IMR-90 (cell line): Measurements from ENCODE around the gene KMT2A. TPM values are rescaled to one million over a fixed set of nuclear protein-coding genes. Genes with fewer than 3 reads are reported as not detected.

Source experiments
- ATAC-seq: fragments of 200-7000 bp; cut with Tn5 transposase; 2 replicates; pipeline ENCODE4 v1.9.1; 2020; ENCODE audit warnings: low read depth, mild to moderate bottlenecking, moderate library complexity
- BruUV-seq: library from RNA; stranded (reverse); fragments of 400-500 nt; replicated peaks from 2 replicates; lab custom pipeline; 2021; lab: Mats Ljungman, UMichigan
- CTCF ChIA-PET: fragments of 300-600 bp; formaldehyde crosslinking; extraction: SDS; loops from one replicate; lab custom pipeline; 2021; ENCODE audit warnings: antibody characterized with exemption; lab: Yijun Ruan, JAX
- POLR2A ChIA-PET: fragments of 300-600 bp; sonication (Branson Sonifier 250); formaldehyde crosslinking; loops from one replicate; lab custom pipeline; 2022; ENCODE audit warnings: antibody characterized with exemption; ENCODE audit not compliant: unreplicated experiment; lab: Charles Lee
- DNase-seq: peaks from one replicate; pipeline ENCODE4 v3.0.0; 2013
- H2AFZ ChIP-seq: replicated peaks from 2 replicates; pipeline ENCODE3; 2013; ENCODE audit warnings: low read length, mild to moderate bottlenecking; ENCODE audit not compliant: poor library complexity
- H2AK5ac ChIP-seq: 2 replicates; pipeline ENCODE4 v1.6.1; 2013; ENCODE audit warnings: low read depth, low read length, inconsistent platforms
- H2AK9ac ChIP-seq: replicated peaks from 2 replicates; pipeline ENCODE3; 2013; ENCODE audit warnings: mild to moderate bottlenecking, low read depth, low read length, moderate library complexity; ENCODE audit not compliant: poor library complexity
- H2BK120ac ChIP-seq: 2 replicates; pipeline ENCODE4 v1.6.1; 2013; ENCODE audit warnings: low read depth, low read length, inconsistent platforms
- H2BK15ac ChIP-seq: 3 replicates; pipeline ENCODE4 v1.6.1; 2013; ENCODE audit warnings: low read depth, low read length, inconsistent platforms
- H2BK20ac ChIP-seq: 2 replicates; pipeline ENCODE4 v1.6.1; 2013; ENCODE audit warnings: low read depth, mild to moderate bottlenecking, inconsistent platforms, low read length, moderate library complexity
- H2BK5ac ChIP-seq: 2 replicates; pipeline ENCODE4 v1.6.1; 2013; ENCODE audit warnings: mild to moderate bottlenecking, low read depth, low read length, inconsistent platforms; ENCODE audit not compliant: poor library complexity, severe bottlenecking
- H3K14ac ChIP-seq: replicated peaks from 2 replicates; pipeline ENCODE4 v1.6.1; 2013; ENCODE audit warnings: low read depth, low read length, inconsistent platforms
- H3K18ac ChIP-seq: 2 replicates; pipeline ENCODE4 v1.6.1; 2013; ENCODE audit warnings: low read depth, low read length, control low read depth
- H3K23ac ChIP-seq: 2 replicates; pipeline ENCODE4 v1.6.1; 2013; ENCODE audit warnings: low read depth, low read length, inconsistent platforms
- H3K27ac ChIP-seq: 2 replicates; pipeline ENCODE4 v1.5.1; 2013; ENCODE audit warnings: mild to moderate bottlenecking, control low read depth, low read length; ENCODE audit not compliant: insufficient read depth
- H3K27me3 ChIP-seq: 2 replicates; pipeline ENCODE4 v1.6.1; 2013; ENCODE audit warnings: low read length; ENCODE audit not compliant: control insufficient read depth, insufficient read depth
- H3K36me3 ChIP-seq: 2 replicates; pipeline ENCODE4 v1.6.1; 2013; ENCODE audit warnings: low read length, mixed read lengths; ENCODE audit not compliant: control insufficient read depth, insufficient read depth
- H3K4ac ChIP-seq: 2 replicates; pipeline ENCODE4 v1.6.1; 2013; ENCODE audit warnings: low read depth, low read length, inconsistent platforms
- H3K4me1 ChIP-seq: 2 replicates; pipeline ENCODE4 v1.6.1; 2013; ENCODE audit warnings: low read length, mixed read lengths; ENCODE audit not compliant: control insufficient read depth, insufficient read depth
- H3K4me2 ChIP-seq: 2 replicates; pipeline ENCODE4 v1.6.1; 2013; ENCODE audit warnings: low read depth, mild to moderate bottlenecking, control low read depth, low read length, moderate library complexity
- H3K4me3 ChIP-seq: 2 replicates; pipeline ENCODE4 v1.5.1; 2013; ENCODE audit warnings: low read depth, mild to moderate bottlenecking, control low read depth, low read length, moderate library complexity; ENCODE audit not compliant: insufficient read depth
- H3K56ac ChIP-seq: 2 replicates; pipeline ENCODE4 v1.6.1; 2013; ENCODE audit warnings: low read length, inconsistent platforms; ENCODE audit not compliant: insufficient read depth; ENCODE audit errors: extremely low read depth
- H3K79me1 ChIP-seq, 2 experiments: 2 replicates each; pipeline ENCODE4 v1.6.1; 2013; ENCODE audit warnings: low read length in 2 of 2, inconsistent platforms in 1 of 2, low read depth in 1 of 2
- H3K9ac ChIP-seq: 2 replicates; pipeline ENCODE4 v1.6.1; 2013; ENCODE audit warnings: low read depth, low read length, control low read depth
- H3K9me1 ChIP-seq: 2 replicates; pipeline ENCODE4 v1.6.1; 2013; ENCODE audit warnings: low read length, inconsistent platforms; ENCODE audit not compliant: insufficient read depth
- H3K9me3 ChIP-seq: 2 replicates; pipeline ENCODE4 v1.6.1; 2013; ENCODE audit warnings: low read length; ENCODE audit not compliant: control insufficient read depth, insufficient read depth
- H4K20me1 ChIP-seq: 2 replicates; pipeline ENCODE4 v1.6.1; 2013; ENCODE audit warnings: low read length, inconsistent platforms; ENCODE audit not compliant: insufficient read depth
- H4K5ac ChIP-seq: 2 replicates; pipeline ENCODE4 v1.6.1; 2013; ENCODE audit warnings: mild to moderate bottlenecking, low read depth, low read length, control low read depth
- H4K8ac ChIP-seq, 2 experiments: 2 replicates each; pipeline ENCODE4 v1.6.1; 2013; ENCODE audit warnings: low read depth in 2 of 2, low read length in 2 of 2, control low read depth in 1 of 2, inconsistent platforms in 1 of 2
- H4K91ac ChIP-seq: 2 replicates; pipeline ENCODE4 v1.6.1; 2013; ENCODE audit warnings: low read depth, low read length, inconsistent platforms; ENCODE audit not compliant: insufficient read depth
- BHLHE40 ChIP-seq: fragments of 150-350 bp; IDR thresholded peaks from 2 replicates; pipeline ENCODE4 v1.6.1; 2016; ENCODE audit warnings: mild to moderate bottlenecking, low read depth, low read length
- CEBPB ChIP-seq: IDR thresholded peaks from 2 replicates; pipeline ENCODE4 v1.6.1; 2012; ENCODE audit warnings: low read depth, low read length, improper control_type of control experiment
- CHD1 ChIP-seq: IDR thresholded peaks from 2 replicates; pipeline ENCODE4 v1.6.1; 2012; ENCODE audit warnings: low read depth, low read length, improper control_type of control experiment
- FOS ChIP-seq: fragments of 150-350 bp; IDR thresholded peaks from 2 replicates; pipeline ENCODE4 v1.6.1; 2016; ENCODE audit warnings: low read depth, low read length
- MAFK ChIP-seq: IDR thresholded peaks from 2 replicates; pipeline ENCODE4 v1.6.1; 2012; ENCODE audit warnings: low read depth, low read length, improper control_type of control experiment
- MAZ ChIP-seq: IDR thresholded peaks from 2 replicates; pipeline ENCODE4 v1.6.1; 2012; ENCODE audit warnings: low read depth, mild to moderate bottlenecking, low read length, improper control_type of control experiment, moderate library complexity, borderline replicate concordance
- MXI1 ChIP-seq: IDR thresholded peaks from 2 replicates; pipeline ENCODE4 v1.6.1; 2012; ENCODE audit warnings: low read depth, mild to moderate bottlenecking, low read length, moderate library complexity, borderline replicate concordance
- NFE2L2 ChIP-seq: fragments of 150-350 bp; IDR thresholded peaks from 2 replicates; pipeline ENCODE4 v1.6.1; 2016; ENCODE audit warnings: low read depth, mild to moderate bottlenecking, low read length
- POLR2A ChIP-seq: IDR thresholded peaks from 2 replicates; pipeline ENCODE4 v1.6.1; 2012; ENCODE audit warnings: mild to moderate bottlenecking, low read depth, low read length
- RAD21 ChIP-seq: IDR thresholded peaks from 2 replicates; pipeline ENCODE4 v1.6.1; 2012; ENCODE audit warnings: low read length, improper control_type of control experiment
- RCOR1 ChIP-seq: IDR thresholded peaks from 2 replicates; pipeline ENCODE4 v1.6.1; 2012; ENCODE audit warnings: mild to moderate bottlenecking, low read length, improper control_type of control experiment; ENCODE audit not compliant: insufficient replicate concordance
- RFX5 ChIP-seq: IDR thresholded peaks from 2 replicates; pipeline ENCODE4 v1.8.0; 2012; ENCODE audit warnings: low read depth, mild to moderate bottlenecking, low read length, moderate library complexity
- SMC3 ChIP-seq: fragments of 150-350 bp; IDR thresholded peaks from 2 replicates; pipeline ENCODE4 v1.6.1; 2016; ENCODE audit warnings: low read depth, mild to moderate bottlenecking, antibody characterized with exemption, low read length, moderate library complexity
- WGBS, 2 experiments: methylation state at CpG; one replicate each; pipeline versions ENCODE4 v1.1.5 to v1.1.7; 2013; ENCODE audit warnings: missing lambda C conversion rate in 2 of 2; ENCODE audit not compliant: insufficient read length in 1 of 2; ENCODE audit errors: extremely low coverage in 2 of 2; 5-methylcytosine and 5-hydroxymethylcytosine counted together
- dilution Hi-C: fragments of 300-500 bp; cut with HindIII; formaldehyde crosslinking; loops from one replicate; pipeline ENCODE4 v1.14.3; 2018; ENCODE audit warnings: low sequenced_read_pairs; ENCODE audit not compliant: unreplicated experiment
- in situ Hi-C: fragments of 300-500 bp; cut with MboI; formaldehyde crosslinking; loops from 3 replicates; pipeline ENCODE4 v1.14.3; 2019; ENCODE audit warnings: low sequenced_read_pairs, inconsistent platforms, mixed read lengths
- intact Hi-C: fragments of 100-400 bp; cut with micrococcal nuclease; formaldehyde crosslinking; loops from 2 replicates; pipeline ENCODE4 v1.10.0; 2022
- polyA plus RNA-seq, 3 experiments: library from polyadenylated mRNA; depleted of rRNA; stranded (reverse); fragments of >200 nt; gene quantifications; 2 replicates each; pipeline ENCODE4 v1.2.3, GENCODE V29; 2012; ENCODE audit warnings: low replicate concordance in 1 of 3
- total RNA-seq: library from RNA; depleted of rRNA; stranded (reverse); fragments of >200 nt; gene quantifications from 2 replicates; pipeline ENCODE4 v1.2.3, GENCODE V29; 2012
- TF ChIP-seq, protein P1 (sequence below): conservative IDR thresholded peaks from 2 replicates; pipeline ENCODE4 v1.5.1; 2012; ENCODE audit warnings: mild to moderate bottlenecking, low read depth, low read length, improper control_type of control experiment
- TF ChIP-seq, protein P2 (sequence below): fragments of 150-350 bp; IDR thresholded peaks from 2 replicates; pipeline ENCODE4 v1.6.1; 2017; ENCODE audit warnings: mild to moderate bottlenecking, antibody characterized with exemption, low read length, low read depth
- TF ChIP-seq, protein P3 (sequence below): fragments of 150-350 bp; IDR thresholded peaks from 2 replicates; pipeline ENCODE4 v1.6.1; 2016; ENCODE audit warnings: low read depth, mild to moderate bottlenecking, low read length, moderate library complexity, borderline replicate concordance

KMT2A gene
- total and polyA plus RNA-seq, 2 of the 4 experiments (the other 2 are of a cell fraction): 18.2 to 21.1 TPM

DNA sequence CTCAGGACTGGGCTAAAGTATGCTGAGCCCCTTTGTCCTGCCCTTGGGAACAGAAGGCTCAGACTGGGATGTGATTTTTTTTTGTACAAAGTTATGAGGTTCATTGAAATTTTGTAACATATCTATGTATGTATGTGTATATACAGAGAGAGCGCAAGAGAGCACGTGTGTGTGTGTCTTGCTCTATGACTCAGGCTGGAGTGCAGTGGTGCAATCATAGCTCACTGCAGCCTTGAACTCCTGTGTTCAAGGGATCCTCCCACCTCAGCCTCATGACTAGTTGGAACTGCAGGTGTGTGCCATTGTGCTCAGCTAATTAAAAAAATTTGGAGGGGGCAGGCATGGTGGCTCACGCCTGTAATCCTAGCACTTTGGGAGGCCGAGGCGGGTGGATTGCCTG lies 100.4 kb downstream of the KMT2A start:
- no peak overlapping the region for H4K5ac ChIP-seq
- no peak overlapping the region for H3K14ac ChIP-seq
- H2AK5ac ChIP-seq: no peak overlapping the region; the same call in 1 of the 2 replicates
- H3K9me1 ChIP-seq: peaks cover 8% of the 10 kb centered on the region
- dilution Hi-C loops (no loop called here), in situ Hi-C loops (no loop called here), intact Hi-C loops (no loop called here)
- H3K27me3 ChIP-seq: no peaks in the 10 kb centered on the region
- no peak overlapping the region for H3K4me2 ChIP-seq
- no CpG with 5 or more reads among the region's 5 CpGs for WGBS, 2 experiments
- H2BK15ac ChIP-seq: no peak overlapping the region
- H3K27ac ChIP-seq: no peak overlapping the region
- no peak overlapping the region for H3K23ac ChIP-seq
- ChIA-PET POLR2A (no interaction called here), CTCF (no interaction called here)
- H2BK20ac ChIP-seq: no peak overlapping the region
- H3K36me3 ChIP-seq: peaks cover 3% of the 10 kb centered on the region; the same call in 1 of the 2 replicates
- H3K9me3 ChIP-seq: no peaks in the 10 kb centered on the region
- H3K56ac ChIP-seq: no peak overlapping the region
- no peak overlapping the region for H2AK9ac ChIP-seq
- H4K8ac ChIP-seq: no peak overlapping the region
- DNase-seq (peak; percentile 50), ATAC-seq (peak; percentile 52)
- H3K4ac ChIP-seq: no peak overlapping the region
- TF ChIP-seq, protein P1, sequence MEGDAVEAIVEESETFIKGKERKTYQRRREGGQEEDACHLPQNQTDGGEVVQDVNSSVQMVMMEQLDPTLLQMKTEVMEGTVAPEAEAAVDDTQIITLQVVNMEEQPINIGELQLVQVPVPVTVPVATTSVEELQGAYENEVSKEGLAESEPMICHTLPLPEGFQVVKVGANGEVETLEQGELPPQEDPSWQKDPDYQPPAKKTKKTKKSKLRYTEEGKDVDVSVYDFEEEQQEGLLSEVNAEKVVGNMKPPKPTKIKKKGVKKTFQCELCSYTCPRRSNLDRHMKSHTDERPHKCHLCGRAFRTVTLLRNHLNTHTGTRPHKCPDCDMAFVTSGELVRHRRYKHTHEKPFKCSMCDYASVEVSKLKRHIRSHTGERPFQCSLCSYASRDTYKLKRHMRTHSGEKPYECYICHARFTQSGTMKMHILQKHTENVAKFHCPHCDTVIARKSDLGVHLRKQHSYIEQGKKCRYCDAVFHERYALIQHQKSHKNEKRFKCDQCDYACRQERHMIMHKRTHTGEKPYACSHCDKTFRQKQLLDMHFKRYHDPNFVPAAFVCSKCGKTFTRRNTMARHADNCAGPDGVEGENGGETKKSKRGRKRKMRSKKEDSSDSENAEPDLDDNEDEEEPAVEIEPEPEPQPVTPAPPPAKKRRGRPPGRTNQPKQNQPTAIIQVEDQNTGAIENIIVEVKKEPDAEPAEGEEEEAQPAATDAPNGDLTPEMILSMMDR: no peak
- TF ChIP-seq MAFK: no peak
- TF ChIP-seq, protein P2, sequence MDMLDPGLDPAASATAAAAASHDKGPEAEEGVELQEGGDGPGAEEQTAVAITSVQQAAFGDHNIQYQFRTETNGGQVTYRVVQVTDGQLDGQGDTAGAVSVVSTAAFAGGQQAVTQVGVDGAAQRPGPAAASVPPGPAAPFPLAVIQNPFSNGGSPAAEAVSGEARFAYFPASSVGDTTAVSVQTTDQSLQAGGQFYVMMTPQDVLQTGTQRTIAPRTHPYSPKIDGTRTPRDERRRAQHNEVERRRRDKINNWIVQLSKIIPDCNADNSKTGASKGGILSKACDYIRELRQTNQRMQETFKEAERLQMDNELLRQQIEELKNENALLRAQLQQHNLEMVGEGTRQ: no peak; the same call in 1 of the 2 replicates
- TF ChIP-seq MXI1: no peak
- no peak for TF ChIP-seq RFX5
- peak; percentile 23; the same call in 1 of the 2 replicates for TF ChIP-seq BHLHE40
- TF ChIP-seq POLR2A: no peak
- TF ChIP-seq CEBPB: peak; percentile 79
- TF ChIP-seq MAZ: no peak
- TF ChIP-seq, protein P3, sequence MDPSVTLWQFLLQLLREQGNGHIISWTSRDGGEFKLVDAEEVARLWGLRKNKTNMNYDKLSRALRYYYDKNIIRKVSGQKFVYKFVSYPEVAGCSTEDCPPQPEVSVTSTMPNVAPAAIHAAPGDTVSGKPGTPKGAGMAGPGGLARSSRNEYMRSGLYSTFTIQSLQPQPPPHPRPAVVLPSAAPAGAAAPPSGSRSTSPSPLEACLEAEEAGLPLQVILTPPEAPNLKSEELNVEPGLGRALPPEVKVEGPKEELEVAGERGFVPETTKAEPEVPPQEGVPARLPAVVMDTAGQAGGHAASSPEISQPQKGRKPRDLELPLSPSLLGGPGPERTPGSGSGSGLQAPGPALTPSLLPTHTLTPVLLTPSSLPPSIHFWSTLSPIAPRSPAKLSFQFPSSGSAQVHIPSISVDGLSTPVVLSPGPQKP: no peak
- TF ChIP-seq SMC3: no peak
- TF ChIP-seq RCOR1: no peak
- TF ChIP-seq CHD1: no peak
- no peak for TF ChIP-seq NFE2L2
- no peak for TF ChIP-seq RAD21
- TF ChIP-seq FOS: no peak
- H3K9ac ChIP-seq: no peak overlapping the region
- H3K79me1 ChIP-seq: 0 out of 4 replicates have a peak, but pooled peaks cover 0 to 2% of the 10 kb centered on the region in 2 experiments
- H4K20me1 ChIP-seq: no peaks in the 10 kb centered on the region
- no peak overlapping the region for H2AFZ ChIP-seq
- peaks cover 2% of the 10 kb centered on the region; the same call in 1 of the 2 replicates for H3K4me1 ChIP-seq
- BruUV-seq: no TSS peak
- no peak overlapping the region for H3K4me3 ChIP-seq
- no peak overlapping the region for H2BK120ac ChIP-seq
- H3K18ac ChIP-seq: no peak overlapping the region
- H2BK5ac ChIP-seq: no peak overlapping the region
- no peak overlapping the region for H4K91ac ChIP-seq
